ENCODE data around the gene PTGES3. TPM values are rescaled to one million over a fixed set of nuclear protein-coding genes. Genes with fewer than 3 reads are reported as not detected.

PTGES3 gene
- total and polyA plus RNA-seq, 3 donors from 2014 or later: 102 to 267 (median 110) TPM

DNA sequence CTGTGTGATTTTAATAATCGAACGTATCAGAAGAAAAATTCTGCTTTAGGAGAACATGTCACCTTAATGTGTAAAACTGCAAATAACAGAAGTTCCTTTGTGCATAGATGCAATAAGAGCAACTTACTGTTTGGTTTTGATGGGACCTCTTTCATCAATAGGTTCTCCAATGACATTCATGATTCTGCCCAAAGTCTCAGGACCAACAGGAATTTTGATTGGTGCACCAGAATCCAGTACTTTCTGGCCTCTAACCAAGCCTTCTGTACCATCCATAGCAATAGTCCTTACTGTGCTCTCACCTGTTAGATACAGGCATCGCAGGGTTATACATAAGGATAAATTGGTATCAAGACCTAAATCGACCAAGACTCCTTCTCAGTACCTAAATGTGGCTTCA is 43.4 kb downstream of the PTGES3 start:
- Histone ChIP-seq H3K9me3 (no peaks in the 10 kb centered on the region), H3K4me3 (peak overlapping the region; percentile 84 to 98), H3K4me1 (peaks cover 14% of the 10 kb centered on the region), H3K27ac (peak overlapping the region; percentile 89 to 95), H3K27me3 (no peaks in the 10 kb centered on the region), H3K36me3 (ENCODE audit: low read depth, missing control alignments) (no peaks in the 10 kb centered on the region)
- no peak for DNase-seq
- intact Hi-C loops (cut with DNase I; ENCODE audit: low total_unique reads): no loop called here
- 26 to 36% methylated on average over 4 of the region's 4 CpGs for WGBS, 2 donors
- no peak for TF ChIP-seq POLR2A (IDR thresholded peaks at IDR 0.05)
- TF ChIP-seq CTCF (IDR thresholded peaks at IDR 0.05): no peak

DNA sequence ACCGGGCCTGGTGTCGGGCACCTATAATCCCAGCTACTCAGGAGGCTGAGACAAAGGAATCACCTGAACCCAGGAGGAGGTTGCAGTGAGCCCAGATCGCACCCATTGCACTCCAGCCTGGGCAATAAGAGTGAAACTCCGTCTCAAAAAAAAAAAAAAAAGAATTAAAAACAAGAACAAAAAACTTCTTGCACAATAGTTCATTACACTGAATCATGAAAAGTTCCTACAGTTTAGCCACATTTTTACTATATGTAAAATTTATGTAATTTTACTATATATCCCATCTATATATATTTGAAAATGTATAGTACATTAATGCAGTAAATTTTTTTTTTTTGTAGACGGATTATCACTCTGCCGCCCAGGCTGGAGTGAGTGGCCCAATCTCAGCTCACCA is 46.9 kb downstream of the PTGES3 start:
- Histone ChIP-seq H3K36me3 (ENCODE audit: low read depth, missing control alignments) (no peaks in the 10 kb centered on the region), H3K27ac (no peak overlapping the region), H3K4me3 (no peak overlapping the region), H3K4me1 (peaks cover 14% of the 10 kb centered on the region), H3K9me3 (no peaks in the 10 kb centered on the region), H3K27me3 (no peaks in the 10 kb centered on the region)
- DNase-seq: no peak
- intact Hi-C loops (cut with DNase I; ENCODE audit: low total_unique reads): no loop called here
- no peak for TF ChIP-seq CTCF (IDR thresholded peaks at IDR 0.05)
- TF ChIP-seq POLR2A (IDR thresholded peaks at IDR 0.05): no peak
- 84 to 87% methylated on average over 6 of the region's 6 CpGs for WGBS, 2 donors

DNA sequence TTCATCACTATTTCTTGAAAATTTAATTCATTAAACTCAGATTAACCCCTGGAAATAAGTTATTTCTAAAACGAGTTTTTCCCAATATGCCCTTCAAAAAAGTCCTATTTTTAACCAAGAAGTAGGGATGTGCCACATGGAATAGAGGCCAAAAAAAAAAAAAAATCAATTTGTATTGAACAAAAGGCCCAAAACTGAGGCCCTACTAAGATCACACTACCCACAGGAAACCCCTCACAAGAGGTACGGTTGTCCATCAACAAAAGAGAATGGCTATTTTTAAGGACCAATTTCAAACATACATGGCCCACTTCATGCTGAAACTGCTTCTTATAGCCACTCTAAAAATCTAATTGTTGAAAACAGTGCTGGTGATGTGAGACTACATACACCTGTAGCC is 50.5 kb downstream of the PTGES3 start:
- H3K27me3 ChIP-seq: no peaks in the 10 kb centered on the region
- TF ChIP-seq POLR2A (IDR thresholded peaks at IDR 0.05) (no peak), CTCF (IDR thresholded peaks at IDR 0.05) (no peak)
- DNase-seq: no peak
- intact Hi-C loops (cut with DNase I; ENCODE audit: low total_unique reads): no loop called here
- no peaks in the 10 kb centered on the region for H3K9me3 ChIP-seq
- no peak overlapping the region for H3K4me3 ChIP-seq
- no peaks in the 10 kb centered on the region for H3K36me3 ChIP-seq (ENCODE audit: low read depth, missing control alignments)
- WGBS, 2 donors: 54 to 65% methylated on average over 2 of the region's 2 CpGs
- peak overlapping the region in 1 of 2 donors; percentile 98 for H3K27ac ChIP-seq
- peaks cover 22% of the 10 kb centered on the region for H3K4me1 ChIP-seq

- Histone ChIP-seq H3K27me3 (no peaks in the 10 kb centered on the region), H3K36me3 (ENCODE audit: low read depth, missing control alignments) (no peaks in the 10 kb centered on the region), H3K4me1 (peaks cover 29% of the 10 kb centered on the region), H3K27ac (peak overlapping the region; percentile 96 to 98), H3K4me3 (peak overlapping the region; percentile 78 to 84), H3K9me3 (no peaks in the 10 kb centered on the region)
- TF ChIP-seq CTCF (IDR thresholded peaks at IDR 0.05) (peak; percentile 37 to 50 (median 45)), POLR2A (IDR thresholded peaks at IDR 0.05) (peak; percentile 4)
- DNase-seq: peak; percentile 98
- WGBS, 2 donors: 1 to 2% methylated on average over 11 to 12 of the region's 12 CpGs
- intact Hi-C loops (cut with DNase I; ENCODE audit: low total_unique reads): no loop called here
Observed at GRCh38 chr12:56636675-56637540, 51.2 kb downstream of the PTGES3 start.

Data from testis (tissue), 3 donors.